Epithelial cell of esophagus (primary cell): ENCODE data around the gene FBF1.

Source experiments
- DNase-seq: peaks from one replicate; pipeline ENCODE4 v3.0.0; 2010; ENCODE audit warnings: low read depth
- H3K4me3 ChIP-seq: 2 replicates; pipeline ENCODE4 v1.5.1; 2011; ENCODE audit warnings: mild to moderate bottlenecking, low read length, control low read depth
- TF ChIP-seq, protein P1 (sequence below): IDR thresholded peaks from 2 replicates; pipeline ENCODE4 v1.5.1; 2011; ENCODE audit warnings: low read depth, mild to moderate bottlenecking, low read length, control low read depth, inconsistent platforms; ENCODE audit not compliant: insufficient read depth; ENCODE audit errors: missing control alignments

The FBF1 gene

DNA sequence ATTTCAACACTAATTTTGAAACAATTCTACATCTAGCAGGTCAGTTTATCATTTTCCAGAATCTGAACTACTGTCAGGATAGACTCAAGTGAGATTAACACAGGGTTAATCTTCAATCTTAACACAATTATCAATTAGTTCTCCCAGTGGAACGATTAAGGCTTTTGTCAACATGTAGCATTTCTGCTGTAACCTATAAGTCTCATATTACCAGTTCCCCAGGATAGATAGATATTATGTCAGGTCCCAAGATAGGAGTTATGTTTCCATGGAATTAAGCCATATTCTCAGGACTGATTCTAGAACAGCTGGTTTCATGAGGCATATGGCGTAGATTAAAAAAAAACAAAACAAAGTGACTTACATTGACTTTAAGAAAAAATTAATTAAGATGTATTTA, 4.4 kb upstream of the FBF1 start:
- no peak for DNase-seq
- TF ChIP-seq, protein P1, sequence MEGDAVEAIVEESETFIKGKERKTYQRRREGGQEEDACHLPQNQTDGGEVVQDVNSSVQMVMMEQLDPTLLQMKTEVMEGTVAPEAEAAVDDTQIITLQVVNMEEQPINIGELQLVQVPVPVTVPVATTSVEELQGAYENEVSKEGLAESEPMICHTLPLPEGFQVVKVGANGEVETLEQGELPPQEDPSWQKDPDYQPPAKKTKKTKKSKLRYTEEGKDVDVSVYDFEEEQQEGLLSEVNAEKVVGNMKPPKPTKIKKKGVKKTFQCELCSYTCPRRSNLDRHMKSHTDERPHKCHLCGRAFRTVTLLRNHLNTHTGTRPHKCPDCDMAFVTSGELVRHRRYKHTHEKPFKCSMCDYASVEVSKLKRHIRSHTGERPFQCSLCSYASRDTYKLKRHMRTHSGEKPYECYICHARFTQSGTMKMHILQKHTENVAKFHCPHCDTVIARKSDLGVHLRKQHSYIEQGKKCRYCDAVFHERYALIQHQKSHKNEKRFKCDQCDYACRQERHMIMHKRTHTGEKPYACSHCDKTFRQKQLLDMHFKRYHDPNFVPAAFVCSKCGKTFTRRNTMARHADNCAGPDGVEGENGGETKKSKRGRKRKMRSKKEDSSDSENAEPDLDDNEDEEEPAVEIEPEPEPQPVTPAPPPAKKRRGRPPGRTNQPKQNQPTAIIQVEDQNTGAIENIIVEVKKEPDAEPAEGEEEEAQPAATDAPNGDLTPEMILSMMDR = no peak
- no peak overlapping the region for H3K4me3 ChIP-seq

- no peak for DNase-seq
- no peak overlapping the region for H3K4me3 ChIP-seq
- TF ChIP-seq, protein P1 = no peak
Measured at GRCh38 chr17:75943491-75943890, 2.6 kb upstream of the FBF1 start.

- no peak for DNase-seq
- H3K4me3 ChIP-seq = no peak overlapping the region
- TF ChIP-seq, protein P1 = no peak
Measured at GRCh38 chr17:75942473-75942872, 1.6 kb upstream of the FBF1 start.

DNA sequence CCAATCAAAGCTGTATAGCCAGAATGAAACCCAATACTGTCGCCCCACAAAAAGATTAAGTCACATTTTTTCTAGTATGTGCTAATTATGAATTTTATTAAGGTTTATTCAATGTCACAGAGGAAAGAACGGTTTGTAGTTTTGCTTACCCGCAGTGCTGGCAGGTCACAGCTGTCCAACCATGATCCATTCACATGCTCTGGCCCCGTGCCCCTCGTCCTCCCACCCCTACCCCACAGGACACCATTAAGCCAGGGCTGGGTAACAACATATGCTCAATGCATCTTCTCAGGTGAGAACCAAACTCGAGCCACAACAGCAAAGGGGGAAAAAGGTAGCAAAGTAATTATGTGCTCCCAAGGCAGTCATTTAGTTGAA, 589 bp upstream of the FBF1 start:
- H3K4me3 ChIP-seq = peak overlapping the region; percentile 35
- TF ChIP-seq, protein P1 = no peak
- no peak for DNase-seq

- DNase-seq = no peak
- TF ChIP-seq, protein P1 = no peak
- no peak overlapping the region for H3K4me3 ChIP-seq
Measured at GRCh38 chr17:75937652-75938051, 3.2 kb downstream of the FBF1 start.

DNA sequence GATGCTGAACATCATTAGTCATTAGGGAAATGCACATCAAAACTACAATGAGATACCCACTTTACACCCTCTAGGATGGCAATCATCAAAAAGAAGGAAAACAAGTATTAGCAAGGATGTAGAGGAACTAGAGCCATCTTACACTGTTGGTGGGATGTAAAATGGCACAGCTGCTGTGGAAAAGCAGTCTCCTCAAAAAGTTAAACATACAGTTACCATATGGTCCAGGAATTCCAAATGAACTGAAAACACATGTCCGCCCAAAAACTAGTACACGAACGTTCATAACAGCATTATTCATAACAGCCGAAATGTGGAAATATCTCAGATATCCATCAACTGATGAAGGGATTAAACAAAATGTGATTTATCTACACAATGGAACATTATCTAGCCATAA, 7.0 kb downstream of the FBF1 start:
- H3K4me3 ChIP-seq = no peak overlapping the region
- no peak for DNase-seq
- TF ChIP-seq, protein P1 = no peak

DNA sequence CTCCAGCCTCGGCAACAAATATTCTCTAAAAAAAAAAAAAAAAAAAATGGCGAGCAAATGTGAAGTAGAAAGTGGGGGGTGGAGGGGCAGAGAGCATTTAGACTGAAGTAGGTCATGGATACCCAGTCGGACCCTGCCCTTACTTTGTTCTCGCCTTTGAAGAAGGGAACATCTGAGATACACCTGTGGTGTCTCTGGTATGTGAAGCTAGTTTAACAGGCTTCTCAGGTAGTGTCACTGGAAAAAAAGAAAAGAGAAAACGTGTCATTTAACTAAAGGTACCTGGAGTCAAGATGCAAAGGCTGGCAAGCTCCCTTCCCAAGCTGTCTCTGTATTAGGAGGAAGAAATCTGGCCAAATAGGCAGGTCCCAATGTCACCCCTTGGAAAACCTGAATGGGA, 8.0 kb downstream of the FBF1 start:
- H3K4me3 ChIP-seq = no peak overlapping the region
- TF ChIP-seq, protein P1 = no peak
- peak; percentile 19 for DNase-seq
